Duodenal mucosa (tissue), 2 donors: ENCODE data around the gene CARMIL3.
"Not testable (repeated sequence)": the region's sequence is repeated elsewhere in the genome, so short reads cannot be mapped to it uniquely, and the experiment has no call there.

Source experiments
- H3K27ac ChIP-seq: one replicate; pipeline ENCODE4 v1.7.0; 2013; ENCODE audit warnings: low read depth, low read length
- H3K27me3 ChIP-seq, 2 donors: one replicate each; pipeline ENCODE4 v1.7.0; 2013; ENCODE audit warnings: low read length in 2 of 2, control low read depth in 1 of 2; ENCODE audit not compliant: insufficient read depth in 2 of 2, control insufficient read depth in 1 of 2
- H3K36me3 ChIP-seq, 2 donors: one replicate each; pipeline ENCODE4 v1.7.0; 2013; ENCODE audit warnings: low read length in 2 of 2, control low read depth in 1 of 2; ENCODE audit not compliant: insufficient read depth in 2 of 2, control insufficient read depth in 1 of 2
- H3K4me1 ChIP-seq, 2 donors: one replicate each; pipeline ENCODE4 v1.7.0; 2013; ENCODE audit warnings: low read length in 2 of 2, control low read depth in 1 of 2; ENCODE audit not compliant: insufficient read depth in 2 of 2, control insufficient read depth in 1 of 2
- H3K4me3 ChIP-seq, 2 donors: one replicate each; pipeline ENCODE4 v1.7.0; 2013; ENCODE audit warnings: low read length in 2 of 2, low read depth in 1 of 2
- H3K9ac ChIP-seq, 2 donors: one replicate each; pipeline ENCODE4 v1.7.0; 2013; ENCODE audit warnings: low read length in 2 of 2, low read depth in 1 of 2
- H3K9me3 ChIP-seq, 2 donors: one replicate each; pipeline ENCODE4 v1.7.0; 2013; ENCODE audit warnings: low read length in 2 of 2, control low read depth in 1 of 2; ENCODE audit not compliant: control insufficient read depth in 1 of 2

CARMIL3 gene, protein sequence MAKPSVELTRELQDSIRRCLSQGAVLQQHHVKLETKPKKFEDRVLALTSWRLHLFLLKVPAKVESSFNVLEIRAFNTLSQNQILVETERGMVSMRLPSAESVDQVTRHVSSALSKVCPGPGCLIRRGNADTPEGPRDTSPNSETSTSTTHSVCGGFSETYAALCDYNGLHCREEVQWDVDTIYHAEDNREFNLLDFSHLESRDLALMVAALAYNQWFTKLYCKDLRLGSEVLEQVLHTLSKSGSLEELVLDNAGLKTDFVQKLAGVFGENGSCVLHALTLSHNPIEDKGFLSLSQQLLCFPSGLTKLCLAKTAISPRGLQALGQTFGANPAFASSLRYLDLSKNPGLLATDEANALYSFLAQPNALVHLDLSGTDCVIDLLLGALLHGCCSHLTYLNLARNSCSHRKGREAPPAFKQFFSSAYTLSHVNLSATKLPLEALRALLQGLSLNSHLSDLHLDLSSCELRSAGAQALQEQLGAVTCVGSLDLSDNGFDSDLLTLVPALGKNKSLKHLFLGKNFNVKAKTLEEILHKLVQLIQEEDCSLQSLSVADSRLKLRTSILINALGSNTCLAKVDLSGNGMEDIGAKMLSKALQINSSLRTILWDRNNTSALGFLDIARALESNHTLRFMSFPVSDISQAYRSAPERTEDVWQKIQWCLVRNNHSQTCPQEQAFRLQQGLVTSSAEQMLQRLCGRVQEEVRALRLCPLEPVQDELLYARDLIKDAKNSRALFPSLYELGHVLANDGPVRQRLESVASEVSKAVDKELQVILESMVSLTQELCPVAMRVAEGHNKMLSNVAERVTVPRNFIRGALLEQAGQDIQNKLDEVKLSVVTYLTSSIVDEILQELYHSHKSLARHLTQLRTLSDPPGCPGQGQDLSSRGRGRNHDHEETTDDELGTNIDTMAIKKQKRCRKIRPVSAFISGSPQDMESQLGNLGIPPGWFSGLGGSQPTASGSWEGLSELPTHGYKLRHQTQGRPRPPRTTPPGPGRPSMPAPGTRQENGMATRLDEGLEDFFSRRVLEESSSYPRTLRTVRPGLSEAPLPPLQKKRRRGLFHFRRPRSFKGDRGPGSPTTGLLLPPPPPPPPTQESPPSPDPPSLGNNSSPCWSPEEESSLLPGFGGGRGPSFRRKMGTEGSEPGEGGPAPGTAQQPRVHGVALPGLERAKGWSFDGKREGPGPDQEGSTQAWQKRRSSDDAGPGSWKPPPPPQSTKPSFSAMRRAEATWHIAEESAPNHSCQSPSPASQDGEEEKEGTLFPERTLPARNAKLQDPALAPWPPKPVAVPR (N-terminal part only)

DNA sequence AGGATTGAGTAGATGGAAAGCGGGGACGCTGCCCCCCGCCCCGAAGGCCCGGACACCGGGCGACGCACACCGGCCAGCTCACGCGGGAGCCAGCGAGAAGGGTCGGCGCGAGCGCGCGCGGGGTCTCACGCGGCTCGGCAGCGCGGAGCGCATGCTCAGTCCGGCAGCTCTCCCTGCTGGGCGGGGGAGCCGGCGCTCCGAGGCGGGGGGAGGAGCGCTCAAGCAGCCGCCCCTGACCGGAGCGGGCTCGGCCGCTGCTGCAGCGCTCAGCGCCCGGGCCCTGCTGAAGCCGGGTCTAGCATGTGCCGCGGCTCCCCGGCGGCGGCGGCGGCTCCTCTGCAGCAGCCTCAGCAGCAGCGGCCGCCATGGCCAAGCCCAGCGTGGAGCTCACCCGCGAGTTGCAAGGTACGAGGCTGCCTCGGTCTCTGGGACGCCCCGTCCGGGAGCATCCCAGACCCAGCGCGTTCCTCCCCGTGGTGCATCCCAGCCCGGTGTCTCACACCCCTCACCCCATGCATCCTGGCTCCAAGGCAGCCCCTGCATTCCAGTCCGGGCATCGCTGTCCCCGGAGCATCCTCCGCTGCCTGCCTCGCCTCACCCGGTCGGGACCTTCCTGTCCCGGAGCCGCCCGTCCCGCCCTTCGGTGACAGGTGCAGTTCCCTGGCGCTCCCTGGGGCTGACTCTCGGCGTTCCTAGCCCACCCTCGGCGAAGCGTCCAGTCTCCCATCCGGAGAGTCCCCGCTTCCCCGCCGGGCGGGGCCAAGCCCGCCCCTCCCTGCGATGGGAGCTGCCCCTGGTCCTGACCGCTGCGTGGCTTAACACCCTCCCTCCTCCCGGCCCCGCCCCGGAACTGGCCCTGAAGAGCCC, at the start of gene CARMIL3:
CARMIL3 (plus strand) TSS at position 221 of the 867 bp plus-strand sequence; CDS start at position 366, 145 bp downstream.
- H3K4me1 ChIP-seq, result peaks cover 12 to 18% of the 10 kb centered on the region in 2 donors
- H3K4me3 ChIP-seq, result peak within 1 kb of the TSS; percentile 73 to 86
- H3K36me3 ChIP-seq, result no peaks in the 10 kb centered on the region
- peak within 1 kb of the TSS; percentile 72 to 79 for H3K9ac ChIP-seq
- H3K27me3 ChIP-seq, result no peaks in the 10 kb centered on the region
- H3K9me3 ChIP-seq, result no peaks in the 10 kb centered on the region
- H3K27ac ChIP-seq, result peak within 1 kb of the TSS; percentile 32

DNA sequence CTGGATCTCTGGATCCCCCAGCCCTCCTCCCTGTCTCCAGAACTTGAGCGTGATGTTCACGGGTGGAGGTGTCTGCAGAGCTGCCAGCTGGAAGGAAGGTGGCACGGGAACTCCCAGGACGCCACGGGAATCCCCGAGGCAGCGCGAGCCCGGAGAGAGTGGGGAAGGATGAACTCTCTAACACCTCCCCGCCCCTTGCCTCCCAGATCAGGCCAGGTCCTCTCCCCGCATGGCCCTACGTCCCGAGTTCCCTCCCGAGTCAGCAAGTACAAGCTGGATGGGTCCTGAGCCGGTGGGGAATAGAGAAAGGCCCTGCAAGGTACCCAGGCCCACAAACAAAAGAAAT, 45.4 kb upstream of the CARMIL3 start:
- not testable (repeated sequence) for H3K36me3 ChIP-seq, H3K9ac ChIP-seq, H3K9me3 ChIP-seq, H3K27ac ChIP-seq, H3K4me1 ChIP-seq, H3K27me3 ChIP-seq
- H3K4me3 ChIP-seq, result peak overlapping the region in 1 of 2 donors; percentile 48

DNA sequence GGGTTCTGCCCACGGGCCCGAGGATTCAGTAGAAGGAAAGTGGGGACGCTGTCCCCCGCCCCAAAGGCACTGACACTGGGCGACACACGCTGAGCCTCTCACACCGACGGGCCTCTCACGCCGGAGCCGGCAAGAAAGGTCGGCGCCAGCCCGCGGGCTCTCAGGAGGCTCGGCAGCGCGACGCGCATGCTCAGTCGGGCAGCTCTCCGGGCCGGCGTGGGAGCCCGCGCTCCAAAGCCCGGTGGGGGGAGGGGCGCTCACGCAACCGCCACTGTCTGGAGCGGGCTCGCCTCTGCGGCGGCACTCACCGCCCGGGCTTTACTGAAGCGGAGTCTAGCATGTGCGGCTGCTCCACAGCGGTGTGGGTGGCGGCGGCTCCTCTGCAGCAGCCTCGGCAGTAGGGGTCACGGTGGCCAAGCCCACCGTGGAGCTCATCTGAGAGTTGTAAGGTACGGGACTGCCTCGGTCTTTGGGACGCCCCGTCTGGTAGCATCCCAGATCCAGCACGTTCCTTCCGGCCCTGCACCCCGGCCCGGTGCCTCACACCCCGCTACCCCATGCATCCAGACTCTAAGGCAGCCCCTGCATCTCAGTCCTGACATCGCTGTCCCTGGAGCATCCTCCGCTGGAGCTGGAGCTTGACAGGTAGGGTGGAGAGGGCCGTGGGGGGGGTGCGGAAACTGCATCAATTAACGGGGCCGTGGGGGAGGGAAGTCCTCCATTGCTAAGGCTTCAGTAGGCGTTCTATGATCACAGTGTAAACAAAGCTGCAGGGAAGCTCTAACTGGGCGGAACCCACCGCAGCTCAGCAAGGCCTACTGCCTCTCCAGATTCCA, 44.8 kb upstream of the CARMIL3 start:
- H3K36me3 ChIP-seq, H3K9ac ChIP-seq, H3K27me3 ChIP-seq, H3K9me3 ChIP-seq, H3K27ac ChIP-seq, H3K4me1 ChIP-seq: not testable (repeated sequence)
- H3K4me3 ChIP-seq, result peak overlapping the region in 1 of 2 donors; percentile 48

DNA sequence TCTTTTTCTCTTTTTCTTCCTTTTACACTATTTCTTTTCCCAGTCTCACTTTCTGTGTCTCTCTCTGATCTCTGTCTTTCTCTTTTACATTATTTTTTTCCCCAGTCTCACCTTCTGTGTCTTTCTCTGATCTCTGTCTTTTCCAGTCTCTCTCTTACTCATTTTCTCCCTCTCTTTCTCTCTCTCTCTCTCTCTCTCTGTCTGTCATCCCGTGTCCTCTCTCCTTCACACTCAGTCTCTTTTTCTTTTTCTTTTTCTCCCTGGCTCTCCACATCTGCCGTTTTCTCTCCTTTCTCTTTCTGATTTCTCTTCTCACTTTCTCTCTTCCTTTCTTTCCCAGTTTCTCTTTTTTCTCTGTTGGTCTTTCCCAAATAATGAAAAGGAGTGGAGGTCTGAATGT, 40.8 kb upstream of the CARMIL3 start:
- Histone ChIP-seq H3K27me3 (no peaks in the 10 kb centered on the region), H3K36me3 (no peaks in the 10 kb centered on the region), H3K27ac (no peak overlapping the region), H3K4me3 (no peak overlapping the region), H3K4me1 (no peaks in the 10 kb centered on the region), H3K9ac (no peak overlapping the region), H3K9me3 (no peaks in the 10 kb centered on the region)

DNA sequence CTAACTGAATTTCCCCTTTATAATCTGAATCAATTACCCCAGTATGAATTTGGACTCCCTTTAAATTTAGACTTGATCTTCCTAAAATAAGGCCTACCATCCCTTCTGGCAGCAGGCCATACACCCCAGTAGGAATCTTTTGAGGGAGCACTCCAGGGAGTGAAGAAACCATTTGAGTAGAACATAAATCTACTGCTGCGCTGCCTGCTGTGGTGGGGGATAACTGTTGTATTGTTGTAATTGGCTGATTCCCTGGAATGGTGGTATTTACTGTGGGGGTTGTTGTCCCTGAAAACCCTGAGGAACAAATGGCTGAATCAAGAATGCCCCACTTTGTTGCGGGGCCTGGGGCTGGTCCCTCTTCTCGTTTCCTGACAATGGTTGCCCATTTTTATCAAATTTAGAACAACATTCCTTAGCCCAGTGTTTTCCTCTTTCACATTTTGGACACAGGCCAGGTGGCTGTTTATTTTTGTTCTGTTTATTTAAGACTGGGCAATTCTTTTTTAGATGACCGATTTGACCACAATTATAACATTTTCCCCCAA, 39.0 kb upstream of the CARMIL3 start:
- not testable (repeated sequence) for H3K27ac ChIP-seq, H3K4me3 ChIP-seq, H3K9me3 ChIP-seq, H3K9ac ChIP-seq, H3K27me3 ChIP-seq, H3K36me3 ChIP-seq, H3K4me1 ChIP-seq

DNA sequence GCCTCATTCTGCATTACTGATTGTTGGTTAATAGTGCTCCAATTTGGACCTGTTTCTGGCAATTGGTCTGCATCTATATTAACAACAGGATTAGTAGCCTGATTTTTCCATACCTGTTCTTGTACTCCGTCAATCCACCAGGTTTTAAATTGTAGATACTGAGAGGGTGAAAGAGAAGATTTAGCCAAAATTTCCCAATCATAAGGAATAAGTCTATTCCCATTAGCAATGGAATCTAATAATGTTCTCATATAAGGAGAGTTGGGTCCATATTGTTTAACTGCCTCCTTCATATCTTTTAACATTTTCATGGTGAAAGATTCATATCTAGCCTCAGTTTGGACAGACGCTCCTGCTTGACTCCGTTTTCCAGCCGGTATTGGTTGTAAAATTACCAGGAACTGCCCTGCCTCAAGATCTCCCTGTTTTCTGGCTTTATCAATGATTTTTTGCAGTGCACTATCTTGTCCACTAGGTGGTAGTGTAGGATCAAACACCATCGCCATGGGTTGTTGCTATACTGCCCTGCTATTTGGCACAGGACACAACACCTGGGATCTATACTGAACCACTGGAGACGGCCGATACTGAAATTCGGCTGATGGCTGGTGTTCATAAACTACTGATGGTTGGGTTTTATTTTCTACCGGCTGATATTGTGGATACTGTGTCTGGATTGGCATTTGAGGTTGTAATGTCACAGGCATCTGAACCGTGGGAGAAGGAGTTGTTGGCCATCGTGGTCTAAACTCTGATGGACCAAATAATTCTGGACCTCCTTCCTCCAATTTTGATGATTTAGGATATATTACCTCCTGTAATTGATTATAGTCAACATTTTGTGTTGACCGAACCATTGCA, 37.9 kb upstream of the CARMIL3 start:
- H3K4me3 ChIP-seq, result no peak overlapping the region
- H3K27me3 ChIP-seq, result no peaks in the 10 kb centered on the region
- H3K27ac ChIP-seq, result no peak overlapping the region
- no peak overlapping the region for H3K9ac ChIP-seq
- no peaks in the 10 kb centered on the region for H3K4me1 ChIP-seq
- no peaks in the 10 kb centered on the region for H3K36me3 ChIP-seq
- no peaks in the 10 kb centered on the region for H3K9me3 ChIP-seq

DNA sequence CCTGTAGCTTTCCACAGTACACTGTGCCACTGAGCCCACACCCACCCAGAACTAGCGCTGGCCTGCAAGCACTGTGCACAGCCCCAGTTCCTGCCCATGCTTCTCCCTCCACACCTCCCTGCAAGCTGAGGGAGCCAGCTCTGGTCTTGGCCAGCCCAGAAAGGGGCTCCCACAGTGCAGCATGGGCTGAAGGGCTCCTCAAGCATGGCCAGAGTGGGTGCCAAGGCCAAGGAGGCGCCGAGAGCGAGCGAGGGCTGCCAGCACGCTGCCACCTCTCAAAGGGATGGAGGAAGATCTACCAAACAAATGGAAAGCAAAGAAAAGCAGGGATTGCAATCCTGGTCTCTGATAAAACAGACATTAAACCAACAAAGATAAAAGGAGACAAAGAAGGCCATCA, 36.1 kb upstream of the CARMIL3 start:
- H3K9ac ChIP-seq, H3K27ac ChIP-seq, H3K36me3 ChIP-seq, H3K27me3 ChIP-seq, H3K9me3 ChIP-seq, H3K4me3 ChIP-seq, H3K4me1 ChIP-seq: not testable (repeated sequence)

DNA sequence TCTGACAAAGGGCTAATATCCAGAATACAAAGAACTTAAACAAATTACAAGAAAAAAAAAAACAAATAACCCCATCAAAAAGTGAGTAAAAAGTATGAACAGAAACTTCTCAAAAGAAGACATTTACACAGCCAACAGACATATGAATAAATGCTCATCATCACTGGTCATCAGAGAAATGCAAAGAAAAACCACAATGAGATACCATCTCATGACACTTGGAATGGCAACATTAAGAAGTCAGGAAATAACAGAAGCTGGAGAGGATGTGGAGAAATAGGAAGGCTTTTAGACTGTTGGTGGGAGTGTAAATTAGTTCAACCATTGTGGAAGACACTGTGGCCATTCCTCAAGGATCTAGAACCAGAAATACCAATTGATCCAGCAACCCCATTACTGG, 32.8 kb upstream of the CARMIL3 start:
- not testable (repeated sequence) for H3K36me3 ChIP-seq, H3K4me3 ChIP-seq, H3K9ac ChIP-seq, H3K4me1 ChIP-seq, H3K27ac ChIP-seq, H3K27me3 ChIP-seq, H3K9me3 ChIP-seq
